Stomach (tissue), 4 donors: ENCODE results near the gene CSMD2.

Experiments used
- POLR2A ChIP-seq, 4 donors: fragments of 450-650 bp; IDR thresholded peaks; one replicate each; pipeline ENCODE4 v1.6.1; 2016; ENCODE audit warnings: antibody characterized with exemption in 4 of 4, control low read depth in 2 of 4, mild to moderate bottlenecking in 1 of 4, moderate library complexity in 1 of 4
- POLR2AphosphoS5 ChIP-seq, 3 donors: sonication (generic); formaldehyde crosslinking; IDR thresholded peaks; one replicate each; pipeline ENCODE4 v1.6.1; 2016; ENCODE audit warnings: antibody characterized with exemption in 3 of 3
- TF ChIP-seq, protein P1 (sequence below), 7 experiments: fragments of 450-650 bp in 4 of 7; fragments of 200-600 bp in 3 of 7; sonication (generic) in 3 of 7; IDR thresholded peaks; one replicate each; pipeline ENCODE4 v1.5.1; 2016 to 2019; ENCODE audit warnings: antibody characterized with exemption in 7 of 7, control low read depth in 2 of 7, mild to moderate bottlenecking in 1 of 7

DNA sequence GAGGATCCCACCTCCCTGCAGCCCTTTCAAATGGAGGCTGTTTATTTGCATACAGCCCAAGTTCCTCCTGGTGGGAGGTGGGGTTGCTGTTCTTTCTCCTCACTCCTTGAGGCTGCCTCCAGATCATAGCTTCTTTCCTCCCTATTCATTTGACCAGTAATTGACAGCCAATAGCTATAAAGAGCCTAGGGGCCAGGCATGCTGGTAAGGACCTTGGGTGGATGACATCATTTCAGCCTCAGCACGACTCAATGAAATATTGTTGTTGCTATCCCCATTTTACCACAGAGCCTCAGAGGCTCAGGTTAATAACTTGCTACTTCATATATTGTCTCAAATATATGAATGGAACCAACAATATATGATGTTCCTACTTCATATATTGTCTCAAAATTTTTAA lies 661.5 kb downstream of the CSMD2 start:
- TF ChIP-seq, protein P1, sequence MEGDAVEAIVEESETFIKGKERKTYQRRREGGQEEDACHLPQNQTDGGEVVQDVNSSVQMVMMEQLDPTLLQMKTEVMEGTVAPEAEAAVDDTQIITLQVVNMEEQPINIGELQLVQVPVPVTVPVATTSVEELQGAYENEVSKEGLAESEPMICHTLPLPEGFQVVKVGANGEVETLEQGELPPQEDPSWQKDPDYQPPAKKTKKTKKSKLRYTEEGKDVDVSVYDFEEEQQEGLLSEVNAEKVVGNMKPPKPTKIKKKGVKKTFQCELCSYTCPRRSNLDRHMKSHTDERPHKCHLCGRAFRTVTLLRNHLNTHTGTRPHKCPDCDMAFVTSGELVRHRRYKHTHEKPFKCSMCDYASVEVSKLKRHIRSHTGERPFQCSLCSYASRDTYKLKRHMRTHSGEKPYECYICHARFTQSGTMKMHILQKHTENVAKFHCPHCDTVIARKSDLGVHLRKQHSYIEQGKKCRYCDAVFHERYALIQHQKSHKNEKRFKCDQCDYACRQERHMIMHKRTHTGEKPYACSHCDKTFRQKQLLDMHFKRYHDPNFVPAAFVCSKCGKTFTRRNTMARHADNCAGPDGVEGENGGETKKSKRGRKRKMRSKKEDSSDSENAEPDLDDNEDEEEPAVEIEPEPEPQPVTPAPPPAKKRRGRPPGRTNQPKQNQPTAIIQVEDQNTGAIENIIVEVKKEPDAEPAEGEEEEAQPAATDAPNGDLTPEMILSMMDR (IDR thresholded peaks at IDR 0.05), result no peak
- TF ChIP-seq POLR2A (IDR thresholded peaks at IDR 0.05) (no peak), POLR2AphosphoS5 (IDR thresholded peaks at IDR 0.05) (no peak)
